Brain microvascular endothelial cell (primary cell): ENCODE data around the gene RARG.

Source experiments
- DNase-seq: peaks from one replicate; pipeline ENCODE4 v3.0.0-alpha.2; 2020
- H3K27ac ChIP-seq: fragments of 250-450 bp; sonication (Bioruptor Pico); 2 replicates; pipeline ENCODE4 v1.5.1; 2020; ENCODE audit warnings: mild to moderate bottlenecking, moderate library complexity
- H3K27me3 ChIP-seq: fragments of 250-450 bp; sonication (Bioruptor Pico); replicated peaks from 2 replicates; pipeline ENCODE4 v1.5.1; 2020; ENCODE audit warnings: mild to moderate bottlenecking
- H3K36me3 ChIP-seq: fragments of 250-450 bp; sonication (Bioruptor Pico); replicated peaks from 2 replicates; pipeline ENCODE4 v1.5.1; 2020; ENCODE audit warnings: mild to moderate bottlenecking
- H3K4me3 ChIP-seq: 2 replicates; pipeline ENCODE4 v1.5.1; 2011; ENCODE audit warnings: low read depth, mild to moderate bottlenecking, control low read depth, low read length, moderate library complexity
- in situ Hi-C: cut with HindIII; loops from 2 replicates; pipeline ENCODE4 v1.10.0; 2017; ENCODE audit warnings: low sequenced_read_pairs, low pct_ligation_motif_present
- TF ChIP-seq, protein P1 (sequence below): IDR thresholded peaks from 2 replicates; pipeline ENCODE4 v1.5.1; 2011; ENCODE audit warnings: low read depth, mild to moderate bottlenecking, moderate library complexity, low read length, control low read depth, inconsistent platforms; ENCODE audit errors: missing control alignments

The RARG gene

DNA sequence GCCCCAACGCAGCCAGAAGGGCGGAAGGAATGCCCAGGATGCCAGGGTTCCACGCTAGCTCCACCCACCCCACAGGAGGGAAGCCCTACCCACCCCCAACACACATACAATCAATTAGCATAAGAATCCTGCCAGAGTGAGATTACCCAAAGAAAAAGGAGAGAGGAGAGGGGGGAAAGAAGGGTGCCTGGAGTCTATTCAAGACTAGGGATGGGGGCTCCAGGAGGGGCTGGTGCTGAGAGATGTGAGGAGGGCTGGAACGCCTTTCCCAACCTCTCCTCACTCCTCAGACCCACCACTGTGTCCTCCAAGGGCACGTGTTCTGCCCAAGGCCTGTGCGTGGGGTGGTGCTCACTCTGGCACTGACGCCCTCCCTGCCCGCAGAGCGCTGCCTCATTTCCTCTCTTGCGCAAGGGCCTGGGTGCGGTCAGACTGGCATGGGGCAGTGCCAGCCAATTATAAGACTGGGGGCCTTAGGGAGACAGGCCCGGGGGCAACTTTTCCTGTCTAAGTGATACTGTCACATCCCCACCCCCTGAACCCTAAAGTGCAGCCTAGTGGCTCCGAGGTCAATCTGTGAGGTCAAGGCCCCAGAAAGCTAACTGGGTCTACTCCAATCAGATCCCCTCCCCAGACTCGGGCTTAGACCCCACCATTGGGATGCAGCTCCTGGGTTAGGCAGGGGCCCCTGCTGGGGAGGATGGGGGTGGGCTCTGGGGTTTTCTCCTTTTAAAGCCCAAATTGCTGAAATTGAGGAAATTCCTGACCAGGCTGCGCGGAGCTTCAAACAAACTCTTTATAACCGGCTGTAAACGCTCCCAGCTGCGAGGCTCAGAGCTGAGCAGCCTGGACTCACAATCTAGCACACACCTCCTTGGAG is 14.7 kb downstream of the RARG start:
- TF ChIP-seq, protein P1, sequence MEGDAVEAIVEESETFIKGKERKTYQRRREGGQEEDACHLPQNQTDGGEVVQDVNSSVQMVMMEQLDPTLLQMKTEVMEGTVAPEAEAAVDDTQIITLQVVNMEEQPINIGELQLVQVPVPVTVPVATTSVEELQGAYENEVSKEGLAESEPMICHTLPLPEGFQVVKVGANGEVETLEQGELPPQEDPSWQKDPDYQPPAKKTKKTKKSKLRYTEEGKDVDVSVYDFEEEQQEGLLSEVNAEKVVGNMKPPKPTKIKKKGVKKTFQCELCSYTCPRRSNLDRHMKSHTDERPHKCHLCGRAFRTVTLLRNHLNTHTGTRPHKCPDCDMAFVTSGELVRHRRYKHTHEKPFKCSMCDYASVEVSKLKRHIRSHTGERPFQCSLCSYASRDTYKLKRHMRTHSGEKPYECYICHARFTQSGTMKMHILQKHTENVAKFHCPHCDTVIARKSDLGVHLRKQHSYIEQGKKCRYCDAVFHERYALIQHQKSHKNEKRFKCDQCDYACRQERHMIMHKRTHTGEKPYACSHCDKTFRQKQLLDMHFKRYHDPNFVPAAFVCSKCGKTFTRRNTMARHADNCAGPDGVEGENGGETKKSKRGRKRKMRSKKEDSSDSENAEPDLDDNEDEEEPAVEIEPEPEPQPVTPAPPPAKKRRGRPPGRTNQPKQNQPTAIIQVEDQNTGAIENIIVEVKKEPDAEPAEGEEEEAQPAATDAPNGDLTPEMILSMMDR: no peak
- Histone ChIP-seq H3K27ac (no peak overlapping the region), H3K27me3 (no peaks in the 10 kb centered on the region), H3K4me3 (no peak overlapping the region), H3K36me3 (peaks cover 24% of the 10 kb centered on the region)
- DNase-seq: no peak
- in situ Hi-C loops: no loop called here

DNA sequence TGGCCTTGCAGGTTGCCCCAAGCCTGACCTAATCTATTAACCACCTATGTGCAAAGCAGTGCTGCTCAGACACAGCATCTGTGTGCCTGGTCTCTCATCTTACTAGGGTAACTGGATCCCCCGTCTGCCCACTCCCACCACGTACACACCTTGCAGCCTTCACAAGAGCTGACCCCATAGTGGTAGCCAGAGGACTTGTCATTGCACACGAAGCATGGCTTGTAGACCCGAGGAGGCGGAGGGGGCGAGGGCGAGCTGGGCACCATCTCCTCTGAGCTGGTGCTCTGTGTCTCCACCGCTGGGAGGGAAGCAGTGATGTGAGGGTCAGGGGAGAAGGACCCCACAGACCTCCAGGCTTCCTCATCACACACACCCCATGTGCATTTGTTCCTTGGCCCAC is 16.5 kb downstream of the RARG start:
- Histone ChIP-seq H3K27ac (no peak overlapping the region), H3K36me3 (peaks cover 41% of the 10 kb centered on the region)
- DNase-seq: no peak

DNA sequence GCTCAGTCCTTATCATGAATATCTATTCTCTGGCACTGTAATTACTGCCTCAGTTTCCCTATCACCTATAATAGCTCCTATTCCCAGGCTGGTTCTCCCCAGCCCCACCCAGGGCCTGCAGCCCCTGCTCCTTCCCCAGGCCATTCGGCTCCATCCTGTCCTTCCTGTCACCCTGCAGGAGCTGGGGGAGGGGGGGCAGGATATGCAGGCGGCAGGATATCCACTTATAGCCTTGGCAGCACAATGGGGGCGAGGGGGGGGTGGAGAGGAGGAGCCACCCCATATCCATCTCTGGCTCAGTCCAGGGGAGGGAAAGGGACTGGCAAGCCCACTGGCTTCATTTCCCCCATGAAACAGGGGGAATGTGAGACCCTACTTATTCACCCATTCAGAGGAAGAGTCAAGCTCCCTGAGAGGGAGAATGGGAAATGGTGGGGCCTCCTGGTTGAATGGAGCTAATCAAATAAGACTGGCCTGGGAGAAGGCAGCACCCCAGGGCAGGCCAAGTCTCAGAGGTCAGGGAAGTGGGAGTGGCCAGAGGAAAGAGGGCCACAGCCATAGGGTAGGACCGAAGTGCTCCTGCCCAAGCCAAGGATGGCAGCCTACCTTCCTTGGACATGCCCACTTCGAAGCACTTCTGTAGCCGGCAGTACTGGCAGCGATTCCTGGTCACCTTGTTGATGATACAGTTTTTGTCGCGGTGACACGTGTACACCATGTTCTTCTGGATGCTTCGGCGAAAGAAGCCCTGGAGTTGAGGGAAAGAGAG is 17.1 kb downstream of the RARG start:
- TF ChIP-seq, protein P1: no peak
- no peak overlapping the region for H3K4me3 ChIP-seq
- DNase-seq: no peak
- peaks cover 44% of the 10 kb centered on the region for H3K36me3 ChIP-seq
- H3K27me3 ChIP-seq: no peaks in the 10 kb centered on the region
- in situ Hi-C loops: no loop called here
- H3K27ac ChIP-seq: no peak overlapping the region

More for the DNA sequence above, 16.5 kb downstream of the RARG start:
- H3K27me3 ChIP-seq: no peaks in the 10 kb centered on the region
- in situ Hi-C loops: no loop called here
- no peak overlapping the region for H3K4me3 ChIP-seq
- TF ChIP-seq, protein P1: no peak

DNA sequence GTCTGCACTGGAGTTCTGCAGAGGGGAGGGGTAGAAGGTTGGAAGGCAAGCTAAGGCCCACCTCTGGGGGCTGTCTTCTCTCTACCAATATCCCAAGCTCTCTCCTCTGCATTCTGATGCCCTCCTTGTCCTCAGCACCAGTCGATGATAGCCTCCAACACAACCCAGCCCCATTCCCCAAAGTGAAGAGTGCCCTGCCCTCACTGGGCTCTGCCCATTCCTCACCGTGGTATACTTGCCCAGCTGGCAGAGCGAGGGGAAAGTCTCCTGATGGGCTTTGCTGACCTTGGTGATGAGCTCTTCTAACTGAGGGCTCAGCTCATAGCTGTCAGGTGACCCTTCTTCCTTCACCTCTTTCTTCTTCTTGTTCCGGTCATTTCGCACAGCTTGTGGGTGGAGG is 17.8 kb downstream of the RARG start:
- Histone ChIP-seq H3K27ac (no peak overlapping the region), H3K27me3 (no peaks in the 10 kb centered on the region), H3K36me3 (peaks cover 44% of the 10 kb centered on the region), H3K4me3 (no peak overlapping the region)
- TF ChIP-seq, protein P1: no peak
- in situ Hi-C loops: no loop called here
- DNase-seq: no peak

DNA sequence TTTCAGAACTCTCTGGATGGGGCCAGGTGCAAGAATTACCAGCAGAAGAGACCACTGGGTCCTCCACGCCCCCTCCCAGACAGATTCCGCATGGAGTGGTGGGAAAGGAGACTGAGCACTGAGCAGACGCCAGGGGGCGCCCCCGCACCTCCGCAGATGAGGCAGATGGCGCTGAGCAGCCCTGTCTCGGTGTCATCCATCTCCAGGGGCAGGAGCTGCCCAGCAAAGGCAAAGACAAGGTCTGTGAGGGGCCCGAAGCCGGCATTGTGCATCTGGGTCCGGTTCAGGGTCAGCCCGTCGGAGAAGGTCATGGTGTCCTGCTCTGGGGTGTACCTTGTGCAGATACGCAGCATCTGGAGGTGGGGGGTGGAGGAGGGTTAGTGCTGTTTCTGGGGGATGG is 18.7 kb downstream of the RARG start:
- in situ Hi-C loops: no loop called here
- Histone ChIP-seq H3K27ac (no peak overlapping the region), H3K27me3 (no peaks in the 10 kb centered on the region), H3K4me3 (no peak overlapping the region), H3K36me3 (peaks cover 44% of the 10 kb centered on the region)
- DNase-seq: peak; percentile 65
- TF ChIP-seq, protein P1: peak; percentile 98
